ENCODE results near the gene KCNA5.

Gene KCNA5

DNA sequence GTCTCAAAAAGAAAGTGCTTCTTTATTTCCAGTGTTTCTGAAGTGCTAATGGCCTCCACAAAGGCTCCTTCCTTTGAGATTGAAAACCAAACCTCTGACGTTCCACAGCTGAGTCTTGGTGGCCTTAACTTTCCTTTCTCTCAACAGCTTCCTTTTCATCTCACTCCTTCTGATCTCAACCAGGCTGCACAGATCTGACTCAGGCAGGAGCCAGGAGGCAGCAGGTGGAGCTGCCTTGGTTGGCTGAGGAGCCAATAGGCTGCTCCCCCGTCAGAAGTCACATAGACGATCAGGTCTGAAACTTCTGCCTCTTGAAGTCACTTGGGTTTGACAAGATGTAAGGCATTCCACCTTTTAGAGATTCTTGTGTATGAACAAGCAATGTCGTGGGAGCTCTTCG, 9.1 kb upstream of the KCNA5 start:
- peaks cover 12% of the 10 kb centered on the region for H3K27me3 Mint-ChIP-seq (ENCODE audit: low read depth)
- TF ChIP-seq, protein P1, sequence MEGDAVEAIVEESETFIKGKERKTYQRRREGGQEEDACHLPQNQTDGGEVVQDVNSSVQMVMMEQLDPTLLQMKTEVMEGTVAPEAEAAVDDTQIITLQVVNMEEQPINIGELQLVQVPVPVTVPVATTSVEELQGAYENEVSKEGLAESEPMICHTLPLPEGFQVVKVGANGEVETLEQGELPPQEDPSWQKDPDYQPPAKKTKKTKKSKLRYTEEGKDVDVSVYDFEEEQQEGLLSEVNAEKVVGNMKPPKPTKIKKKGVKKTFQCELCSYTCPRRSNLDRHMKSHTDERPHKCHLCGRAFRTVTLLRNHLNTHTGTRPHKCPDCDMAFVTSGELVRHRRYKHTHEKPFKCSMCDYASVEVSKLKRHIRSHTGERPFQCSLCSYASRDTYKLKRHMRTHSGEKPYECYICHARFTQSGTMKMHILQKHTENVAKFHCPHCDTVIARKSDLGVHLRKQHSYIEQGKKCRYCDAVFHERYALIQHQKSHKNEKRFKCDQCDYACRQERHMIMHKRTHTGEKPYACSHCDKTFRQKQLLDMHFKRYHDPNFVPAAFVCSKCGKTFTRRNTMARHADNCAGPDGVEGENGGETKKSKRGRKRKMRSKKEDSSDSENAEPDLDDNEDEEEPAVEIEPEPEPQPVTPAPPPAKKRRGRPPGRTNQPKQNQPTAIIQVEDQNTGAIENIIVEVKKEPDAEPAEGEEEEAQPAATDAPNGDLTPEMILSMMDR (IDR thresholded peaks at IDR 0.05; ENCODE audit: unreplicated experiment in 3 of 3): no peak
- H3K9me3 Mint-ChIP-seq: peaks cover 3% of the 10 kb centered on the region
- no peak overlapping the region for H3K4me3 Mint-ChIP-seq
- peaks cover 16% of the 10 kb centered on the region for H3K4me1 Mint-ChIP-seq
- no peak overlapping the region for H3K27ac Mint-ChIP-seq
- H3K36me3 Mint-ChIP-seq (ENCODE audit: low read depth): no peaks in the 10 kb centered on the region

DNA sequence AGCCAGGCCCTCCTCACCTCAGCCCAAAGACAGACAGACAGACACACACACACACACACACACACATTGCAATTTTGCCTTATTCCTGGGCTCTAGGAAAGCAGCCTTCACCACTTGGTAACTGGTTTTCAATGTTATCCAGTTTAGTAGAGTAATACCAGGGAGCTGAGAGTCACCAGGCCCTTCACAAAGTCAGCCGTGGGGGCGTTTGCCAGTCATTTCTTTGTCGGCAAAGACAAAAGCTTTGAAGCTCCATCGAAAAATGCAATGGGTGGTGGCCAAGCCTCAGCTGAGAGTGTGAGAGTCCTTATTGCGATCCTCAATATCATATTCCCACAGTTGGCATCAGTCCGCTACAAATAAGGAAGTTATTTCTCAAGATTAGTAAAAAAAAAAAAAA, 8.1 kb upstream of the KCNA5 start:
- Mint-ChIP-seq H3K4me3 (no peak overlapping the region), H3K27ac (no peak overlapping the region), H3K9me3 (peaks cover 3% of the 10 kb centered on the region), H3K36me3 (ENCODE audit: low read depth) (no peaks in the 10 kb centered on the region), H3K4me1 (peaks cover 16% of the 10 kb centered on the region), H3K27me3 (ENCODE audit: low read depth) (peaks cover 20% of the 10 kb centered on the region)
- TF ChIP-seq, protein P1 (IDR thresholded peaks at IDR 0.05; ENCODE audit: unreplicated experiment in 3 of 3): no peak

DNA sequence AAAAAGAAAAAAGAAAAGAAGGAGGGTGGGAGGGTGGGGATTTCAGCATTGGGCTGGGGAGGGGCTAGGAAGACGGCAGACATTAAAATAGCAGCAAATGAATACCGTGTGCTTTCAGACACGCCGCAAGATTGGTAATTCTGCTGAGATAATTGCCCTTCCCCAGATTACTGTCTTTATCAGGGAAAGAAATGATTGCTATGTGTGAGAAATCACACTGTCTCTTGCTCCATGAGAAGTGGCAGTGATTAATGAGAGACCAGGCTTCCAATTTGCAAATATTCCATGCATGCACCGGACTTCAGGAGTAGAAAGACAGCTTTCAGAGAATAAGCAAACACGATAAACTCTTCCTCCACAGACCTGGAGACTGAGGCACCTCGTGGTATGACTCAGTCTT, 7.6 kb upstream of the KCNA5 start:
- Mint-ChIP-seq H3K27ac (no peak overlapping the region), H3K9me3 (peaks cover 5% of the 10 kb centered on the region), H3K27me3 (ENCODE audit: low read depth) (peaks cover 21% of the 10 kb centered on the region), H3K4me1 (peaks cover 18% of the 10 kb centered on the region), H3K4me3 (no peak overlapping the region), H3K36me3 (ENCODE audit: low read depth) (no peaks in the 10 kb centered on the region)
- TF ChIP-seq, protein P1 (IDR thresholded peaks at IDR 0.05; ENCODE audit: unreplicated experiment in 3 of 3): no peak

DNA sequence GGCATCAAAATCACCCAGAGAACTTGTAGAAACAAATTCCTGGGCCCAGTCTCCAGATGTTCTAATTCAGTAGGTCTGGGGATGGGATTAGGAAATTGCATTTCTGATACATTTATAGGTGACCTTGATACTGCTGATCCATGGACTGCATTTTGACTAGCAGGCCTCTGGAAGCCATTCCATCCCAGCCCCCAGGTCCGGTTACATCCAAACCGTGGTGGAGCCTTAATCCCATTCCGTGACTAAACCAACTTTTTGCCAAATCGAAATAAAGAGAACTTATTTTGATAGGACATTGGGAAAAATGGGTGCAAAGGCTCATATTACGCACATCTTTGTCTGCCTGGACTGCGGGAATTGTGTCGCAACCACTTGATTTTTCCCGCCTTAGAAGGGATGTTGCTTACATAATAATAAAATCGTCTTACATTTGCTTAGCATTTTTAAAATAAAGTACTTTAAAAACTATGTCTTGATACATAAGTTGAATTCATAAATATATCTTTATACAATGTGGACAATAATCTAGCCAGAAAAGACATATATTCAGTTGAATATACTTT, 5.8 kb upstream of the KCNA5 start:
- TF ChIP-seq, protein P1 (IDR thresholded peaks at IDR 0.05; ENCODE audit: unreplicated experiment in 3 of 3): no peak
- Mint-ChIP-seq H3K9me3 (peaks cover 7% of the 10 kb centered on the region), H3K36me3 (ENCODE audit: low read depth) (no peaks in the 10 kb centered on the region), H3K27ac (no peak overlapping the region), H3K4me1 (peaks cover 33% of the 10 kb centered on the region), H3K4me3 (no peak overlapping the region), H3K27me3 (ENCODE audit: low read depth) (peaks cover 30% of the 10 kb centered on the region)

DNA sequence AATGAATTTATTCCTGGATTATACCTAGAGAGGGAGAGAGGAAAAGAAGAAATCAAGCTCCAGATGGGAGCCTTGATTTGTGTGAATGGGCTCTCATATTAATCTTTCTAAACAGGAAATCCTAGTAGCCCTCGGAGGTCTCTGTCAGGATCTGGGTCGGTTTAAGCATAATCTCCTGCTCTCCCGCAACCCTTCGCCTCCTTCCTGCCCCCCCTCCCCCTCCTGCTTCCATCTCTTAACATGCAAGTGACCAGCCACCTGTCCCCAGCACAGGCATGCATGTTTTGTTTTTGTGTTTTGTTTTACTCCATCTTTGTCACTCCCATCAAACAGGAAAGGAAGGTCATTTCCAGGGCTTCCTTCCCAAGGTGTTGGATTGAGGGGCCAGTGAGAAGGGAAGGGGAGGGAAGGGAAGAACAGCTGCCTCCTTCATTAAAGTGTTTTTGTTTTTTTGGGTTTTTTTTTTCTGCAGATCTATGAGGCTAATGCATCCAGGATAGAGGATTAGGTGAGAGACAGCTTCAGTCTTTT, 4.8 kb upstream of the KCNA5 start:
- Mint-ChIP-seq H3K36me3 (ENCODE audit: low read depth) (no peaks in the 10 kb centered on the region), H3K4me3 (no peak overlapping the region), H3K9me3 (peaks cover 7% of the 10 kb centered on the region), H3K4me1 (peaks cover 41% of the 10 kb centered on the region), H3K27ac (no peak overlapping the region), H3K27me3 (ENCODE audit: low read depth) (peaks cover 38% of the 10 kb centered on the region)
- TF ChIP-seq, protein P1 (IDR thresholded peaks at IDR 0.05; ENCODE audit: unreplicated experiment in 3 of 3): no peak

DNA sequence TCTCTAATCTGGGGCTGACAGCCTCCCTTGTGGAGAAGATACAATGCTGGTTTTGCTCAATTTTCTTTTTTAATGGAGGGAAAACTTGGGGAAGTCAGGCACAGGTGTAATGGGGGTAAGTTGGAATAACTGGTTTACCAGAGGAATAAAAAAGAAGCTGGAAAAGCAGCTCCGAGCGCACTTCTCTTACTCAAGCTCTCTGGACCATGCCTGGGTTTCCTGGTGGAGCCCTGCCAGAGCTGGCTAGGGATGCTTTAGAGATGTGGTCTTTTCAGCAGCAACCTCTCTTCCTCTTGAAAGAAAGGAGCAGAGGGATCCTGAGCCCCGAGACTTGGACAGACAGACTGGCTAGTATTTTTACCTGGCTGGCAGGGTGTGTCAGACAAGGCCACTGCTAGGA, 3.9 kb upstream of the KCNA5 start:
- H3K36me3 Mint-ChIP-seq (ENCODE audit: low read depth): no peaks in the 10 kb centered on the region
- H3K27me3 Mint-ChIP-seq (ENCODE audit: low read depth): peaks cover 42% of the 10 kb centered on the region
- TF ChIP-seq, protein P1 (IDR thresholded peaks at IDR 0.05; ENCODE audit: unreplicated experiment in 3 of 3): no peak
- peaks cover 7% of the 10 kb centered on the region for H3K9me3 Mint-ChIP-seq
- H3K4me3 Mint-ChIP-seq: no peak overlapping the region
- H3K4me1 Mint-ChIP-seq: peaks cover 31% of the 10 kb centered on the region
- H3K27ac Mint-ChIP-seq: no peak overlapping the region
